Measurements from ENCODE around the gene ADSS1.

The ADSS1 gene

DNA sequence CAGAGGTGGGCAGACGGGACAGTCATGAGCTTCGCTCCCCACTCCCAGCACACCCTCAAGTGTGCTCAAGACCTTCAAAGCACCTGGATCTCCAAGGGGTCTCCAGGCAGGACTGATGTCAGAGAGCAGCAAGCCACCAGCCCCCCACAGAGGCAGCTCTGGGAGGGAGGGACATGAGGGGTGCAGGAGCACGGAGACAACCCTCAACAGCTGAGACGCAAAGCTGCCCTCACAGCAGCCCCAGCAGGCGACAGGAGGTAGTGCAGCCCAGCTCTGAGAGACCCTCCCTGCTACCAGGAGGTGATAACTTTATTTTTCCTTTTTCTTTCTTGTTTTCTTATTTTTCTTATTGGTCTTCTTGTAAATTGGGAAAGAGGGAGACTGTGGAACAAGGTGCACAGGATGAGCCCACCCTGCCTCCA lies 46.8 kb downstream of the ADSS1 start:
- no peak for DNase-seq

DNA sequence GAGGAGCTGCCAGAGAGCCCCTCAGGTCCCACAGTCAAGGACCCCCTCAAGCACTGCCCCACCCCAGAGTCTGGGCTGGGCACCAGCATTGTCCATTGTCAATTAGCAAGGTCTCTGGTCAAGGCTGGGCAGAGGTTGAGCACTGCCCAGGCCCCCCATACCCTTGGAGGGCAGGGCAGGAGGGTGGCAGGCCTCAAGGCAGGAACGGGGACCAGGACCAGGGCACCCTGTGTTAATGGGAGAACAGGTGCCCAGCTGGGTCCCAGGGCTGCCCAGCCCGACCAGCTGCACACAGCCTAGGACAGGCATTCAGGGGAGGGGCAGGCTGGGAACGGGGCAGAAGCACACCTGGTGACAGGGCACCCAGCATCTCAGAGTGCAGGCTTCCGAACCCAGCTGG lies 47.3 kb downstream of the ADSS1 start:
- no peak for DNase-seq

- DNase-seq = no peak
Measured at GRCh38 chr14:104771918-104772706, 48.1 kb downstream of the ADSS1 start.

DNA sequence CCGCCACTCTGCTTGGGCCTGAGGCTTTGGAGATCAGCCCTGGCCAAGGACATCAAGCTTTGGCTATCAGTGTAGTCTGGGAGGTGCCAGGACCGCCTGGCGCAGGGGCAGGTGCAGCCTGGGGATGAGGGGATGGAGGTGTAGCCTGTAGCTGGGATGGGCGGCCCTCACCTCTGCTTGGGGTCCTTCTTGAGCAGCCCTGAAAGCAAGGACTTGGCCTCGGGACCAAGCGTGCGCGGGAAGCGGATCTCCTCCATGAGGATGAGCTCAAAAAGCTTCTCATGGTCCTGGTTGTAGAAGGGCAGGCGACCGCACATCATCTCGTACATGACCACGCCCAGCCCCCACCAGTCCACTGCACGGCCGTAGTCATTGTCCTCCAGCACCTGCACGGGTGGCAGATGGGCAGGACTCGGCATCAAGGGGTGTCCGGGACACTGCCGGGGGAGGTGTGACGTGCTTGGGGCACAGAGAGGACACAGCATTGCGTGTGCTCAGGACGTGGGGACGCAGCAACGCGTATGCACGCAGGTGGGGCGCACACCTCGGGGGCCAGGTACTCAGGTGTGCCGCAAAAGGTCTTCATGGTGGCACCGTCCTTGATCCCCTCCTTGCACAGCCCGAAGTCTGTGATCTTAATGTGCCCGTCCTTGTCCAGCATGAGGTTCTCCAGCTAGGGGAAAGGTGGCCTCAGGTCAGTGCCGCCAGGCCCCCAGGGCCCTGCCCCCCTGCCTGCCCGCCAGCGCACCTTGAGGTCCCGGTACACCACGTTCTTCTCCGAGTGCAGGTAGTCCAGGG lies 48.9 kb downstream of the ADSS1 start:
- no peak for DNase-seq

GRCh38 chr14:104773505-104774452 lies 49.8 kb downstream of the ADSS1 start:
- DNase-seq = no peak

- DNase-seq = no peak
Measured at GRCh38 chr14:104774453-104775072, 50.5 kb downstream of the ADSS1 start.

GRCh38 chr14:104775073-104775489 lies 51.1 kb downstream of the ADSS1 start:
- DNase-seq = no peak

- DNase-seq = no peak
Measured at GRCh38 chr14:104776481-104776880, 52.5 kb downstream of the ADSS1 start.

DNA sequence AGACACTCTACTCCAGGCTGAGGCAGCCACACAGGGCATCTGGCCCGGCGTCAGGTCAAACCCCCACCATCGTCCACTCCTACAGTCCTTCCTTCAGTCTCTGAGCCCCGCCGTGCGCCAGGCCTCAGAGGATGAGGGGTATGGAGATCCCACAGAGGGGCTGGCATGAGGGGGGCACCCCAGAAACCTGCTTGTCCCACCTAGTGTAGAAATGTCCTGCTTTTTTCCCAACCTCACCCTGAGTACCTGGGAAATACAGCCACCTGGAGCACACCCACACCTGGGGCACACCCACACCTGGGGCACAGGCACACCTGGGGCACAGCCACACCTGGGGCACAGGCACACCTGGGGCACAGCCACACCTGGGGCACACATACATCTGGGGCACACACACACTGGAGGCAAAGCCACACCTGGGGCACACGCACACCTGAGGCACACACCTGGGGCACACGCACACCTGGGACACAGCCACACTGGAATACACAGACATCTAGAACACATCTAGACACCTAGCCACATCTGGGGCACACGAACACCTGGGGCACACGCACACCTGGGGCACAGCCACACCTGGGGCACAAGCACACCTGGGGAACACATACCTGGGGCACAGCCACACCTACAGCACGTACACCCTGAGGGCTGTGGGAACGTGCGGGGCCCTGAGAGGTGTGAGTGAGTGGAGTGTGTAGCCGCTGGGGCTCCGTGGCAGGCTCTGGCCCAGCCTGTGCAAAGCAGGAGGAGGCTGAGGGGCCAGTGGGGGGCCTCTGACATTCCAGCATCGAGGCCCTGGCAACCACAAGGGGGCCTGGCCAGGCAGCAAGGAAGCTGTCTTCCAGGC lies 53.2 kb downstream of the ADSS1 start:
- DNase-seq = no peak

- no peak for DNase-seq
Measured at GRCh38 chr14:104777808-104778249, 53.8 kb downstream of the ADSS1 start.

DNA sequence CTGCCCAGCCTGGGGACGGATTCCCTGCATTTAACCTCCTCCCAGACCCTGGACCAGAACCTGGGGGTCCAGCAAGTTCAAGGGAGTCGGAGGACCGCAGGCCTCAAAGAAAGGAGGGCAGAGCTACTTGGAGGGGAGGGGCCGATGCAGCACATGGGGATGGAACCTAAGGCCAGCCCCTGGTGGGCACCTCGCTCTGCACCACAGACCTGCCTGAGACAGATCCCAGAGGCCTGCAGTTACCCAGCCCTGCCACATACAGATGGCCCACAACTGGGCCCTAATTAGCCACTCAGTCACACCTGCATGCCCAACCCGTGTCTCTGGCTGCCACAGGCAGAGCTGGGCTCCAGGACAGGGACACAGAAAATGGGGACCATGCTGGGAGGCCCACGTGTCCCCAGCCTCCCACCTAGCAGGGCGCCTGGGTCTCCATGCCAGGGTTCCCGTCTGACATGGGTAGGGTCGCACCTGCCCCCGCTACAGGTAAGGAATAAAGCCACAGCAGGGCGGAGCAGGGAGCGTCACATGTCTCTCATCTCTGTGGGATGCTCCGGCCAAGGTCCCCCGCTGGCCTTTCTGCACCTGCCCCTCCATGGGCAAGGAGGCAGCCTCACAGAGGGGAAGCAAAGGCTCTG lies 54.8 kb downstream of the ADSS1 start:
- no peak for DNase-seq

DNA sequence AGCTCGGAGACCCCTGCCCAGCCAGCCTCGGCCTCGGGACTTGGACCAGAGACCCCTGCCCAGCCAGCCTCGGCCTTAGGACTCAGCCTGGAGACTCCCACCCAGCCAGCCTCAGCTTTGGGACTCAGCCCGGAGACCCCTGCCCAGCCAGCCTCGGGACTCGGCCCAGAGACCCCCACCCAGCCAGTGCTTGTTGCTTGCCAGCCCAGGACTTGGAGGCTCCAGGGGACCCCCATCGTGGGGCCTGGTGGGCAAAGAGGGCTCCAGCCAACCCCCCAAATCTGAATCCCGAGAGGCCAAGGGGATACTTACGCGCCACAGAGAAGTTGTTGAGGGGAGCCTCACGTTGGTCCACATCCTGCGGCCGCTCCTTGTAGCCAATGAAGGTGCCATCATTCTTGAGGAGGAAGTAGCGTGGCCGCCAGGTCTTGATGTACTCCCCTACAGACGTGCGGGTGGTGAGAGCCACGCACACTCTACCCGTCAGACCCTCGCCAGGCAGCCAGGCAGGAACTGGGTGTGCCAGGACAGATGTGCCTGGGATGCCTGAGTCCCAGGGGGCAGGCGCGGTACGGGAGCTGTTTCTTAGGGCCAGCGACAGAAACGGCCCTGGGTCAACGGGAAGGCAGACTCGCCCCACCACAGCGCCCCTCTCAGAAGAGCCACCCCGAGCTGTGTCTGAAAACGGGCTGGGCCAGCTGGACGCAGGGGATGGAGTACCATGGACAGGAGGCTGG lies 55.9 kb downstream of the ADSS1 start:
- DNase-seq = no peak

DNA sequence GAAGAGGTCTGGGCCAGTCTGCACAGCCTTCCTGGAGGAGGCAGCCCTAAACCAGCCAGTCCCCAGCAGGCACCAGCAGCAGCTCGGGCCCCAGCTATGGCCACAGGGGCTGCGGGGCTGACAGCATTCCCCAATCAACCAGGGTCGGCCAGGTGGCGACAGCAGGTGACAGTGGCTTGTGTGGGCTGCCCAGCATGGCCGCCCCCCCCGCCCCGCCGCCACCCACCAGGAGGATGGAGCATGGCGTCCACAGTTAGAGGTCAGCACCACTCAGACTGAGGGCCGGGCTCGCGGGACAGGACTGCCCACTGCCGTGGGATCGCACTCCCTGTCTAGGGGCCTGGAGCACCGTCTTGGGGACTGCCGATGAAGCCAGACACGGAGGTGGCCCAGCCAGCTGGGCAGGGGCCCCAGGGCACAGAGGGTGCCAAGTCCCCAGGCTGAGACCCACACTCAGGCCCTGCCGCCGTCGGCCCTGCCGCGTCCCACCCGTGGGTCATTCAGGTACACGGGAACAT lies 56.5 kb downstream of the ADSS1 start:
- no peak for DNase-seq

GRCh38 chr14:104781271-104782077 lies 57.4 kb downstream of the ADSS1 start:
- no peak for DNase-seq

DNA sequence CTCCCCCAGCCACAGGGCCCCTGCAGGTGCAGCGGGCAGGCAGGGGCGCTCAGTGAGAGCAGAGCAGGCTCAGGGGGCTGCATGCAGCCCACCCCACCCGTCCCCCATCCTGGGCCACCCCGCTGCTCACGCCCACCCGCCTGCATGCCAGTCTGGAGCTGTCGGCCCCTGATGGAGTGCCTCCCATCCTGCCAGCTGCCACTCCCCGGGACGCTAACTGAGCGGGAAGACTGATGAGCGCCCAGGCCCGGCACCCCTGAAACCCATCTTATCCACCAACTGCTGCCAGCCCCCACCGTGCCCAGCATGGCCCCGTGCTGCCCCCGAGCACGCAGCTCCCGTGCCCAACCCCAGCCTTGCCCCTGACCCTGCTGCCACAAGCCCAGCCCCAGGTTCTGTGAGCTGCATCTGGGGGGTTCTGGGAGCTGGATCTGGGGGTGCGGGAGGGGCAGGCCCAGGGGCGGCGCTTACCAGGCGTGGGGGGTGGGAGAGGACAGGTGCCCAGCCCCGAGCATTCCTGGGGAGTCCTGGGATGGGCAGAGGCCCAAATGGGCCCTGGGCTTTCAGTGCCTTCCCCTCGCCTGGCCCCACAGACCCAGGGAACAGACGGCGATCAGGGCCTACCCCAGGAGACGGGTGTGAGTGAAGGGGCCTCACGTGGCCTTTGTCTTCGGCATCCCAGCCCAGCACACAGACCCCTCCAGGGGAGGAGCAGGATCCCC lies 58.2 kb downstream of the ADSS1 start:
- DNase-seq = no peak

DNA sequence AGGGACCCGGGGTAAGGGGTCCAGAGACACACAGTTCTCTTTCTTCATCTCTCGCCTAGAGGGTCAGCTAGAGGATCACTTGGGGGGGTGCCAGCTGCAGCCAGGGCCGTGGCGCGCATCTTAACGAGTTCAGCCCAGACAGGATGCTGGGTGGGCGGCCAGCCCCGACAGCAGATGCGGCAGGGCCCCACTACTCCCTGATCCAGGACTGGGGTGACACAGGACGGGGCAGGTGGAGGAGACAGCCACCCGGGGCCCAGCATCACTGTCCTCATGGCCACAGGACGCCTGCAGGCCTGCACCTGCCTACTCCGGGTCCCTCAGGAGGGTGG lies 58.7 kb downstream of the ADSS1 start:
- DNase-seq = no peak

DNA sequence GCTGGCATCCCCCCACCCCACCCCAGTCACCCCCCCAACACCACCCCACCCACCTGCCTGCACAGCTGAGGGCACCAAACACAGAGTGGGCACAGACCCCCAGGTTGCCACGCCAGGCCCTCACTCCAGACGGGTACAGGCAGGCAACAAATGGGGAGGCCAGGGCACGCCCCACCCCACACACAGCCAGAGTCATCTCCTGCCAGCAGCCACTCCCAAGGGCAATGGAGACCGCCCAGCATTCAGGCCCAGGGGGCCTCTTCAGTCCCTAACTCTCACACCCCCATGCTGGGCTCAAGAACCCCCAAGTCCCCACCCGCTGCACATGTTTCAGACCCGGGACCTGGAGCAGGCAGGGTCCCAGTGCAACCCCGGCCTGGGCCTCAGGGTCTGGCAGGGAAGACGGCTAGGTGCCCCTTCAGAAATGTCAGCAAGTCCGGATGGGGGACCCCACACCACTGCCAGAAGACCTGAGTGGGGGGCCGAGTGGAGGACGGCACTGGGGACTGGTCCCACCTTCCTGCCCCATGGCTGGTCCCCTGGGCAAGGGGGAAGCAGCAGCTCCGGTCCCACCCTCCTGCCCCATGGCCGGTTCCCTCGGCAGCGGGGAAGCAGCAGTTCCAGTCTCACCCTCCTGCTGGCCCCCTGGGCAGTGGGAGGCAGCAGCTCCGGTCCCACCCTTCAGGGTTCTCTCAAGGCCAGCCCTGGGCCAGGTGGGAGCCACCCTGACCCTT lies 59.6 kb downstream of the ADSS1 start:
- DNase-seq = no peak

- no peak for DNase-seq
Measured at GRCh38 chr14:104784218-104784568, 60.2 kb downstream of the ADSS1 start.

All from DMS79 treated with DMSO at 0.1 percent for 48 hours (cell line).